Mucosa of stomach (tissue), 1 donor: ENCODE results near the gene SDC4.

Source experiments
- H3K27me3 ChIP-seq: one replicate; pipeline ENCODE4 v1.7.0; 2013; ENCODE audit warnings: mild to moderate bottlenecking, low read length; ENCODE audit not compliant: control insufficient read depth, insufficient read depth
- H3K36me3 ChIP-seq: one replicate; pipeline ENCODE4 v1.7.0; 2013; ENCODE audit warnings: low read length; ENCODE audit not compliant: control insufficient read depth, insufficient read depth
- H3K4me1 ChIP-seq: one replicate; pipeline ENCODE4 v1.7.0; 2013; ENCODE audit warnings: mild to moderate bottlenecking, low read length; ENCODE audit not compliant: control insufficient read depth, insufficient read depth
- H3K4me3 ChIP-seq: one replicate; pipeline ENCODE4 v1.7.0; 2013; ENCODE audit warnings: low read length
- H3K9ac ChIP-seq: one replicate; pipeline ENCODE4 v1.7.0; 2013; ENCODE audit warnings: mild to moderate bottlenecking, low read length, moderate library complexity
- H3K9me3 ChIP-seq: one replicate; pipeline ENCODE4 v1.7.0; 2013; ENCODE audit warnings: mild to moderate bottlenecking, low read length, moderate library complexity; ENCODE audit not compliant: control insufficient read depth
- donor health status: Pancreatic carcinoma.

The SDC4 gene

DNA sequence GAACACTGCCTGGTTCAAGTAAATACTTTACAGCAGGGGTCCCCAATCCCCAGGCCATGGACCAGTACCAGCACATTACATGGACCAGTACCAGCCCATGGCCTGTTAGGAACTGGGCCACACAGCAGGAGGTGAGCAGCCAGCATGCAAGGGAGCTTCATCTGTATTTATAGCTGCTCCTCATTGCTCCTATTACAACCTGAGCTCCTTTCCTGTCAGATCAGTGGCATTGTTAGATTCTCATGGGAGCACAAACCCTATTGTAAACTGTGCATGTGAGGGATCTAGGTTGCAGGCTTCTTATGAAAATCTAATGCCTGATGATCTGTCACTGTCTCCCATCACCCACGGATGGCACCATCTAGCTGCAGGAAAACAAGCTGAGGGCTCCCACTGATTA, 53.6 kb downstream of the SDC4 start:
- H3K27me3 ChIP-seq = peaks cover 9% of the 10 kb centered on the region
- H3K9ac ChIP-seq = no peak overlapping the region
- peaks cover 14% of the 10 kb centered on the region for H3K4me1 ChIP-seq
- H3K36me3 ChIP-seq = no peaks in the 10 kb centered on the region
- H3K4me3 ChIP-seq = no peak overlapping the region
- H3K9me3 ChIP-seq = no peaks in the 10 kb centered on the region

GRCh38 chr20:45294003-45294368, 54.2 kb downstream of the SDC4 start:
- H3K27me3 ChIP-seq = peaks cover 9% of the 10 kb centered on the region
- H3K9me3 ChIP-seq = no peaks in the 10 kb centered on the region
- H3K9ac ChIP-seq = no peak overlapping the region
- H3K36me3 ChIP-seq = no peaks in the 10 kb centered on the region
- H3K4me1 ChIP-seq = peaks cover 14% of the 10 kb centered on the region
- H3K4me3 ChIP-seq = peak overlapping the region; percentile 29

DNA sequence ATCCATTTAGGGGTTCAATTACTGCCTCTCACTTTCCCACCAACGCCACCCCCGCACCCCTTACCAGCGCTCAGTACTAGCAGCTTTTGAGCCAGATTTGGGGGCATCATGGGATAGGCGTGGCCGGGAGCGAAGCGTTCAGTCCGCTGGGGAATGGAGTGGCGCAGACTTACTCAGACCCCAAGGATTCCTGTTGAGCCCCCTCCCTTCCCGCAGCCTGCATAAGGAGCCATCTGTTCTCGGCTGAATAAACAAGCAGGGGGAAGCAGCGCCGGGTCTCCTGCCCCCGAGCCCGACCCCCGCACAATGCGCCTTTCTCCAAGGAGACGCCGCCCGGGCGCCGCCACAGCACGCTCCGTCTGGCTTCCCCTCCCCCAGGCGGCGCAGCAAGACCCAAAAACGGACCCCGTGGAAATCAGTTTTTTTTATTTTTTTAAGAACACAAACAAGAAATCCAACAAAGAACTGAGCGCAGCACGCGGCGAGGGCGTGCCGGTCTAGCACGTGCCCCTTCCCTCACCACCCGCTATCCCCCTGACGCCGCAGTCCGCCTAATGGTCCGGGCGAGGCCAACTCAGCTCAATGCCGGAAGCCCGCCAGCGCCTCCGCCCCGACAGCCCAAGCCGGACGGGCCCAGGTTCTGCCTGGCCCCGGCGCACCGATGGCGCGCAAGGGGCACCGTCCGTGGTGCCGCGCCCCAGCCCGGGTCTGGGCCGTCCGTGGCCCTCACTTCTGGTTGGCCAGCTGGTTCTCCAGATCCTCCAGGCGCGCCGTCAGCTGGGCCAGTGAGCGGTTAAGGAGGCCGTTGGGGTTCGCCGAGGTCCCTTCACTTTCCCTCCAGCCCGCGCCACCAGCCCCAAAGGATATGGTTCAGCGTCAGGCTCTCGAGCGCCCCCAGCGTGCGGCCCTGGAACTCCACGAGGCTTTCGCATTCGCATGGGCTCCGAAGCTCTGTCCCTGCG, 54.9 kb downstream of the SDC4 start:
- peak overlapping the region; percentile 42 for H3K9ac ChIP-seq

DNA sequence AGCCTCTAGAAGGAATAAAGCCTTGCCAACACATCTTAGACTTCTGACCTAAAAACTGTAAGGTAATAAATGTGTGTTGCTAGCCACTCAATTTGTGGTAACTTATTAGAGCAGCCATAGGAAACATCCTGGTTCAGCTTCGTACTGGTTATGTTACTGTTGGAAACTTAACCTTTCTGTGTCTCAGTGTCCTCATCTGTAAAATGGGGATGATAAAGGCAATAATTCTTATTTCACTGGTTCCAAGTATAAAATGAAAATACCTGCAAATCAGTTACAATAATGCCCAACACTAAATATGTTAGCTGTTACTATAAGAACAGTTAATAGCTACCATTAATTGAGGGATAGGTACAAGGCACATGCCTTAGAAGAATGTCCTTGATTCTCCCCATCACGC, 55.9 kb downstream of the SDC4 start:
- Histone ChIP-seq H3K36me3 (no peaks in the 10 kb centered on the region), H3K4me3 (no peak overlapping the region), H3K9me3 (no peaks in the 10 kb centered on the region), H3K9ac (no peak overlapping the region), H3K27me3 (peaks cover 9% of the 10 kb centered on the region), H3K4me1 (peaks cover 14% of the 10 kb centered on the region)

More for the DNA sequence above, 54.9 kb downstream of the SDC4 start:
- Histone ChIP-seq H3K4me1 (peaks cover 14% of the 10 kb centered on the region), H3K4me3 (peak overlapping the region; percentile 29), H3K36me3 (no peaks in the 10 kb centered on the region), H3K27me3 (peaks cover 9% of the 10 kb centered on the region), H3K9me3 (no peaks in the 10 kb centered on the region)

DNA sequence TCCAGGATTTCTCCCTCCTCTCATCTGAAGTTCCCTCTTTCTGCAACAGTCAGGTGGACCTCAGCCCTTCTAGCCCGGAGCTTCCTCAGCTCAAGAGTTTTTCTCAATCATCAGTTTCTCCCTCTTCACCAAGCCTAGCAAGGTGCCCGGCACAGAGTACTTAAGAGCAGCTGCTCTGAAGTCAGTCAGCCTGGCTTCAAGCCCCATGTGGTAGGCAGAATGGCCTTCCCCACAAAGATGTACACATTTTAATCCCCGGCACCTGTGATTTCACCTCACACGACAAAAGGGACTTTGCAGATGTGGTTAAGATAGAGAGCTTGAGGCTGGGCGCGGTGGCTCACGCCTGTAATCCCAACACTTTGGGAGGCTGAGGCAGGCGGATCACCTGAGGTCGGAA, 56.7 kb downstream of the SDC4 start:
- peaks cover 9% of the 10 kb centered on the region for H3K27me3 ChIP-seq
- H3K36me3 ChIP-seq = no peaks in the 10 kb centered on the region
- H3K4me1 ChIP-seq = peaks cover 14% of the 10 kb centered on the region

DNA sequence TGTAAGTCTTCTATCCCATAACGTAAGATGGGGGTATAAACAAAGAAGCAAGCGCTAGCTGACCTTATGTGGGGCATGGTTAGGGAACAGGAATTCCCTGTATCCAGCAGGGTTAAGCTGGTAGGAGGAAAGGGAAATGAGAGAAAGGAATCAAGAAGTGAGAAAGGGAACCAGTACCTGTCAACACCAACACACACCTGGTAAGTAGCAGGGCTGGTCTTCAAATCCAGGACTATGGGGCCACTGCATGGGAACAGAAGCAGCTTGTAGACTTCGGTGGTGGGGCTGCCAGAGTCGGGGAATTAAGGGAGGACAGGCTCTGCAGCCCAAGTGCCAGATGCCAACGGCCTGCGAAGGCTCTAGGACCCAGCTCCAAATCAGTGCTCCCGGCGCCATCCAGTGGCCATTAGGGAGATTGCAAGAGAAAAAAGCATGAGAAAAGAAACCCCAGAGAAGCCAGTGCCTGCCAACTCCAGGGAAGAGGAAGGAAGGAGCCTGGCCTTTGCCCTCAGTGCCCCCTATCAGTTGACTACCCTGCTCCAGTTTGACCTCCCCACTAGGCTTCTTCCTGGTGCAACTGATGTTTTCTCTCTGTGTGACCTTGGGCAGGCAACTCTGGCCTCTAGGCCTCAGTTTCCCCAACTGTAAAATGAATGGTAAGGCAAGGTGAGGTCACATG, 57.4 kb downstream of the SDC4 start:
- Histone ChIP-seq H3K27me3 (peaks cover 9% of the 10 kb centered on the region), H3K9me3 (no peaks in the 10 kb centered on the region), H3K9ac (no peak overlapping the region), H3K36me3 (no peaks in the 10 kb centered on the region), H3K4me3 (no peak overlapping the region), H3K4me1 (peaks cover 14% of the 10 kb centered on the region)

More for the DNA sequence above, 56.7 kb downstream of the SDC4 start:
- no peak overlapping the region for H3K4me3 ChIP-seq
- no peaks in the 10 kb centered on the region for H3K9me3 ChIP-seq
- no peak overlapping the region for H3K9ac ChIP-seq

GRCh38 chr20:45289942-45290676, 58.1 kb downstream of the SDC4 start:
- Histone ChIP-seq H3K4me1 (peaks cover 14% of the 10 kb centered on the region), H3K9ac (no peak overlapping the region), H3K27me3 (peaks cover 9% of the 10 kb centered on the region), H3K36me3 (no peaks in the 10 kb centered on the region), H3K9me3 (no peaks in the 10 kb centered on the region), H3K4me3 (no peak overlapping the region)

- Histone ChIP-seq H3K9me3 (no peaks in the 10 kb centered on the region), H3K9ac (no peak overlapping the region), H3K4me1 (peaks cover 12% of the 10 kb centered on the region), H3K4me3 (no peak overlapping the region), H3K36me3 (no peaks in the 10 kb centered on the region), H3K27me3 (peaks cover 9% of the 10 kb centered on the region)
Measured at GRCh38 chr20:45288860-45289259, 59.4 kb downstream of the SDC4 start.

DNA sequence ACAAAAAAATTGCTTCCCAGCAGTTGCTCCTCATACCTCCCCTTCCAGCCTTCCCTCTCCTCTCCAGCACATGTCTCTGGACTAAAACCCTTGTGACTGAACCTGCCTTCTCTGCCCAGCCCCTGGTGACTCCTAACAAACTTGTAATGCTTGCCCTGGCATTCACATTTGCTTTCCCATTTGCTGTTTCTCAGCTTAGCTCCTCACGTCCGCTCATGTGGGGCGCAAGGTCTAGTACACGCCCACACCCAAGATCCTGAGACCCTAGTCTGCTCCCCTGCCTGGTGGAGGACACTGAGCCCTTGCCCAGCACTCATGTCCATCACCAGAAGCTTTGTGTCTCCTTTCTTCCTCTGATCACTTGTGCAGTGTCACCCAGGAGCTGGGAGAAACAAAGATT, 59.8 kb downstream of the SDC4 start:
- H3K9me3 ChIP-seq = no peaks in the 10 kb centered on the region
- H3K9ac ChIP-seq = no peak overlapping the region
- H3K36me3 ChIP-seq = no peaks in the 10 kb centered on the region
- H3K4me1 ChIP-seq = peaks cover 13% of the 10 kb centered on the region
- H3K27me3 ChIP-seq = peaks cover 6% of the 10 kb centered on the region
- H3K4me3 ChIP-seq = no peak overlapping the region

DNA sequence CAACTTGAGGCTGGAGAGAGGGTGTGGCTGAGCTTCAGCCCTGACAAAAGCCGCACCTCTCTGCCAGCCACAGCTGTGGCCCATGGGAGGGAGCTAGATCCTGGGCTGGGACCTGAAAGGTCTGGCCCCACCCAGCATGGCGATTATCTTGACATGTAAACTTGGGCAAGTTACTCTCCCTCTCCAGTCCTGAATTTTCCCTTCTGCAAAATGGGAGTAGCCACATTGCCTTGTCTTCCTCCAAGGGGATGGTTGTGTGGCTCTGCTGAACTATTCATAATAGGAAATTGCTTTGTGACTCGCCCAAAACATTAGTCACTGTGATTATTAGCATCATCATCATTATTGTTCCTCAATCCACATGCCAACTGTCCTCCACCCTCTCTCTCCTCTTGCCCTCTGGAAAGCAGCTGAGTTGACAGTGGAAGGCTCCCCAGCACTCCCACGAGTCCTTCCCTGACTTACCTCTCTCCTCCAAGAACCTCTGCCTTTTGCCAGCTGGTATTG, 64.6 kb downstream of the SDC4 start:
- peaks cover 8% of the 10 kb centered on the region for H3K4me1 ChIP-seq
- H3K9ac ChIP-seq = no peak overlapping the region

GRCh38 chr20:45282700-45283550, 65.3 kb downstream of the SDC4 start:
- Histone ChIP-seq H3K4me3 (no peak overlapping the region), H3K9ac (no peak overlapping the region), H3K4me1 (peaks cover 8% of the 10 kb centered on the region), H3K9me3 (no peaks in the 10 kb centered on the region), H3K36me3 (no peaks in the 10 kb centered on the region), H3K27me3 (peaks cover 4% of the 10 kb centered on the region)

More for the DNA sequence above, 64.6 kb downstream of the SDC4 start:
- Histone ChIP-seq H3K36me3 (no peaks in the 10 kb centered on the region), H3K27me3 (peaks cover 4% of the 10 kb centered on the region), H3K4me3 (no peak overlapping the region), H3K9me3 (no peaks in the 10 kb centered on the region)
